Gastrocnemius medialis (tissue), 4 donors: Measurements from ENCODE around the gene HAPSTR1. TPM values are rescaled to one million over a fixed set of nuclear protein-coding genes. Genes with fewer than 3 reads are reported as not detected.

Experiments
- ATAC-seq, 2 donors: fragments of 150-250 bp; one replicate each; pipeline ENCODE4 v1.9.1; 2016
- DNase-seq, 2 donors: peaks; one replicate each; pipeline ENCODE4 v3.0.0-alpha.2; 2019
- H3K27ac ChIP-seq, 4 donors: fragments of 200-600 bp; sonication (generic); 1 replicate in 1 of 4; 2 replicates in 3 of 4; pipeline ENCODE4 v1.5.1; 2016 to 2018; ENCODE audit warnings: mild to moderate bottlenecking in 2 of 4, moderate library complexity in 1 of 4
- H3K27me3 ChIP-seq, 3 donors: fragments of 200-600 bp; sonication (generic) in 2 of 3; 1 replicate in 1 of 3; 2 replicates in 2 of 3; pipeline versions ENCODE4 v1.5.1 to v1.6.0; 2016 to 2019; ENCODE audit warnings: mild to moderate bottlenecking in 1 of 3, moderate library complexity in 1 of 3
- H3K36me3 ChIP-seq, 2 donors: fragments of 200-600 bp; sonication (generic) in 1 of 2; one replicate each; pipeline ENCODE4 v1.5.1; 2017 to 2018
- H3K4me1 ChIP-seq, 2 donors: fragments of 200-600 bp; sonication (generic) in 1 of 2; one replicate each; pipeline ENCODE4 v1.5.1; 2016 to 2017; ENCODE audit warnings: mild to moderate bottlenecking in 2 of 2
- H3K4me3 ChIP-seq, 4 donors: fragments of 200-600 bp; sonication (generic) in 3 of 4; 1 replicate in 1 of 4; 2 replicates in 3 of 4; pipeline ENCODE4 v1.5.1; 2016 to 2019; ENCODE audit warnings: mild to moderate bottlenecking in 2 of 4
- H3K9me3 ChIP-seq, 3 donors: fragments of 200-600 bp; sonication (generic) in 2 of 3; 1 replicate in 1 of 3; 2 replicates in 2 of 3; pipeline ENCODE4 v1.5.1; 2016 to 2019
- CTCF ChIP-seq, 5 experiments: fragments of 450-650 bp in 3 of 5; fragments of 200-600 bp in 2 of 5; sonication (generic) in 2 of 5; IDR thresholded peaks in 4 of 5; conservative IDR thresholded peaks in 1 of 5; 1 replicate in 4 of 5; 2 replicates in 1 of 5; pipeline ENCODE4 v1.5.1; 2016 to 2019; ENCODE audit warnings: antibody characterized with exemption in 5 of 5, mild to moderate bottlenecking in 3 of 5, moderate library complexity in 3 of 5
- POLR2A ChIP-seq, 2 donors: fragments of 450-650 bp; IDR thresholded peaks; one replicate each; pipeline ENCODE4 v1.6.1; 2017; ENCODE audit warnings: antibody characterized with exemption in 2 of 2, mild to moderate bottlenecking in 2 of 2, moderate library complexity in 2 of 2
- in situ Hi-C, 4 donors: fragments of 200-750 bp; cut with MboI; loops; one replicate each; pipeline versions ENCODE4 v1.15.0 to v1.8.0; 2017; ENCODE audit warnings: low sequenced_read_pairs in 4 of 4
- intact Hi-C: fragments of 100-400 bp; cut with DNase I; formaldehyde crosslinking; loops from one replicate; pipeline ENCODE4 v1.15.1; 2023; ENCODE audit warnings: low total_unique reads
- total RNA-seq, 4 donors: library from RNA; depleted of rRNA; stranded (reverse); fragments of >200 nt; gene quantifications; one replicate each; pipeline versions ENCODE4 v1.1.0 to v1.2.3, GENCODE V29; 2016

HAPSTR1 gene
- total RNA-seq, 4 donors from 2014 or later, result 55.0 to 65.0 (median 60.9) TPM

- in situ Hi-C loops (no loop called here), intact Hi-C loops (loop anchor here (5.0 kb wide), 1 partner anchor 51 kb away; no protein-coding TSS in a partner anchor)
- ATAC-seq (no peak), DNase-seq (no peak)
- H3K27me3 ChIP-seq, result no peaks in the 10 kb centered on the region
- peaks cover 0 to 8% of the 10 kb centered on the region in 2 donors for H3K36me3 ChIP-seq
- TF ChIP-seq POLR2A (IDR thresholded peaks at IDR 0.05) (no peak), CTCF (IDR thresholded peaks at IDR 0.05 in 4 of 5, conservative IDR thresholded peaks at IDR 0.05 in 1 of 5) (no peak)
- H3K4me1 ChIP-seq, result peaks cover 83 to 87% of the 10 kb centered on the region in 2 donors
- H3K4me3 ChIP-seq, result no peak overlapping the region
- no peaks in the 10 kb centered on the region for H3K9me3 ChIP-seq
- H3K27ac ChIP-seq, result peak overlapping the region in 2 of 4 donors; percentile 8 to 25
These were observed 22.3 kb downstream of the HAPSTR1 start for GRCh38 chr16:9113707-9114106.

DNA sequence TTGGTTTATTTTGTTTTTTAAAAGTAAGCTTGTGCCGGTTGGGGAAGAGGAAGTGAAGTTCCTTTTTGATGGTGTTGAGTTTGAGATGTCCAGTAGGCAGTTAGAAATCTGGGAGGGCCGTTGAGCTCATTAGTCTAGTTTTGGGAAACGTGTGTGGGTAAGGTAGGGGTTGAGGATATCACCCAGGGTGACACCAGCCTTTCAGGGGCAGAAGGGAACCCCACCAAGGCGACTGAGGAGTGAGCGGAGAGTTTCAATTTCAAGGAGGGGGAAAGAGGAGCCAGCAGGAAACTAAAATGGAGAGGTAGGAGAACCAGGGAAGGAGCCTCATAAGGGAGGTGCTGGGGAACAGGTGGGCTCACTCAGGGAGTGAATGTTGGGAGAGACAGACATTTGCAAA, 22.7 kb downstream of the HAPSTR1 start:
- Histone ChIP-seq H3K4me1 (peaks cover 83 to 87% of the 10 kb centered on the region in 2 donors), H3K9me3 (no peaks in the 10 kb centered on the region), H3K27ac (peak overlapping the region in 1 of 4 donors; percentile 25), H3K36me3 (peaks cover 0 to 8% of the 10 kb centered on the region in 2 donors), H3K4me3 (no peak overlapping the region), H3K27me3 (no peaks in the 10 kb centered on the region)
- intact Hi-C loops, result loop anchor here (5.0 kb wide), 1 partner anchor 52 kb away; no protein-coding TSS in a partner anchor
- no peak for DNase-seq
- TF ChIP-seq CTCF (IDR thresholded peaks at IDR 0.05 in 4 of 5, conservative IDR thresholded peaks at IDR 0.05 in 1 of 5) (no peak), POLR2A (IDR thresholded peaks at IDR 0.05) (no peak)
- ATAC-seq, result no peak
- in situ Hi-C loops, result no loop called here

DNA sequence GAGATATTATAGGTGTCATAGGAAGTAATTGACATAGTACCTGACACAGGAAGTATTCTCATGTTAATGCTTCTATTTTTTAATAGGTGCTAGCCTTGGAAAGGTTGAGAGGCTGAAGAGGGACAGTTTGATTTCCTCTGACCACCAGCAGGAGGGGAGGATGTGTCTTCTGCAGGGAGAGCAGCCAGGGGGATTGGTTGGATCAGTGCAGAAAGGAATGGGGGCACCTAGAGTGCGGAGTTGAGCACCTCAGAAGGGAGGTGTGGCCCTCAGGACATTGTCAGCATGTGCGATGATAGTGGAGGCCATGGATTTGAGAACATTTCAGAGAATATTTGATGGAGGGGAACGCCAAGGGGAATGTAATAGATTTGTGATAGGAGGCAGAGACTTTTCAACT, 23.4 kb downstream of the HAPSTR1 start:
- in situ Hi-C loops, result no loop called here
- Histone ChIP-seq H3K9me3 (no peaks in the 10 kb centered on the region), H3K27me3 (no peaks in the 10 kb centered on the region), H3K4me1 (peaks cover 83 to 85% of the 10 kb centered on the region in 2 donors), H3K36me3 (peaks cover 0 to 8% of the 10 kb centered on the region in 2 donors), H3K4me3 (no peak overlapping the region), H3K27ac (peak overlapping the region in 2 of 4 donors; percentile 15 to 25)
- no peak for ATAC-seq
- TF ChIP-seq POLR2A (IDR thresholded peaks at IDR 0.05) (no peak), CTCF (IDR thresholded peaks at IDR 0.05 in 4 of 5, conservative IDR thresholded peaks at IDR 0.05 in 1 of 5) (no peak)
- no peak for DNase-seq
- intact Hi-C loops, result loop anchor here (5.0 kb wide), 1 partner anchor 53 kb away; no protein-coding TSS in a partner anchor

GRCh38 chr16:9115277-9115676, 23.8 kb downstream of the HAPSTR1 start:
- H3K9me3 ChIP-seq, result no peaks in the 10 kb centered on the region
- intact Hi-C loops (no loop called here), in situ Hi-C loops (no loop called here)
- TF ChIP-seq CTCF (IDR thresholded peaks at IDR 0.05 in 4 of 5, conservative IDR thresholded peaks at IDR 0.05 in 1 of 5) (no peak), POLR2A (IDR thresholded peaks at IDR 0.05) (no peak)
- H3K27me3 ChIP-seq, result no peaks in the 10 kb centered on the region
- no peak for DNase-seq
- H3K36me3 ChIP-seq, result peaks cover 0 to 8% of the 10 kb centered on the region in 2 donors
- no peak overlapping the region for H3K27ac ChIP-seq
- no peak for ATAC-seq
- H3K4me1 ChIP-seq, result peaks cover 82 to 84% of the 10 kb centered on the region in 2 donors
- no peak overlapping the region for H3K4me3 ChIP-seq

DNA sequence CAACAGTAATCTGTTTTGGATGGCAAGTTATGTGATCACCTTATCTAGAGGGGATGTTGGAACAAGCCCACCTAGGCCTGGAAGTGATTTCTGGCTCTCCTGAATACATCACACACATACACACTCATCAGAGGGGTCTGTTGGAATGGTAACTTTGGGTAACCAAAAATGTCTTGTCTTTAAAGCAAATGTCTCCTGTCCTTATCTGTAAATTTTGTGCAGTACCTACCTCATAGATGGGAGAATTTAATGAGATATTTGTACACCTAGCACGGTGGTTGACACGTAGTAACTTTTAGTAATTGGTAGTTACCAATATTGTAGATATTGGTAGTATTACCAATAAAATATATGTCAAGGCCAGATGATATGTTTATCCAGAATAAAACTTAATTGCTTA, 24.7 kb downstream of the HAPSTR1 start:
- intact Hi-C loops (no loop called here), in situ Hi-C loops (no loop called here)
- Histone ChIP-seq H3K36me3 (peaks cover 0 to 8% of the 10 kb centered on the region in 2 donors), H3K9me3 (no peaks in the 10 kb centered on the region), H3K4me1 (peaks cover 79 to 83% of the 10 kb centered on the region in 2 donors), H3K27ac (no peak overlapping the region), H3K4me3 (no peak overlapping the region), H3K27me3 (no peaks in the 10 kb centered on the region)
- TF ChIP-seq POLR2A (IDR thresholded peaks at IDR 0.05) (no peak), CTCF (IDR thresholded peaks at IDR 0.05 in 4 of 5, conservative IDR thresholded peaks at IDR 0.05 in 1 of 5) (no peak)
- ATAC-seq (no peak), DNase-seq (no peak)
